Right ventricle myocardium inferior (tissue), 1 donor: ENCODE results near the gene THBS2. TPM values are rescaled to one million over a fixed set of nuclear protein-coding genes. Genes with fewer than 3 reads are reported as not detected.
"Not testable (repeated sequence)": the region's sequence is repeated elsewhere in the genome, so short reads cannot be mapped to it uniquely, and the experiment has no call there.

Experiments
- ATAC-seq: fragments of 200-7000 bp; cut with Tn5 transposase; one replicate; pipeline ENCODE4 v1.9.1; 2020; ENCODE audit warnings: mild to moderate bottlenecking, moderate library complexity
- DNase-seq: peaks from one replicate; pipeline ENCODE4 v3.0.0; 2021; ENCODE audit errors: missing footprints
- intact Hi-C: fragments of 100-400 bp; cut with DNase I; formaldehyde crosslinking; loops from one replicate; pipeline ENCODE4 v1.11.0; 2022
- total RNA-seq: library from RNA; stranded (reverse); fragmentation: NEBNext Ultra II Directional; extraction: Animal tissue kit (Norgen Biotek cat#: 25700); gene quantifications from one replicate; pipeline ENCODE4 v1.2.1, GENCODE V29; 2021
- donor health status: DM: no; HTN: yes; CAD: no; lungs with severe emphysema.

The THBS2 gene
- total RNA-seq, 1 donor from 2014 or later: 10.6 TPM

GRCh38 chr6:169277619-169278018, 24.0 kb upstream of the THBS2 start:
- ATAC-seq: no peak
- intact Hi-C loops: no loop called here
- no peak for DNase-seq

- no peak for ATAC-seq
- intact Hi-C loops: no loop called here
Observed at GRCh38 chr6:169274781-169275180, 21.1 kb upstream of the THBS2 start.

GRCh38 chr6:169273511-169273910, 19.9 kb upstream of the THBS2 start:
- intact Hi-C loops: no loop called here
- DNase-seq (no peak), ATAC-seq (no peak)

More at GRCh38 chr6:169274781-169275180, 21.1 kb upstream of the THBS2 start:
- DNase-seq: no peak

GRCh38 chr6:169271877-169272216, 18.2 kb upstream of the THBS2 start:
- ATAC-seq: no peak
- no peak for DNase-seq
- intact Hi-C loops: no loop called here

GRCh38 chr6:169271158-169271876, 17.7 kb upstream of the THBS2 start:
- intact Hi-C loops: no loop called here
- no peak for ATAC-seq
- no peak for DNase-seq

GRCh38 chr6:169270077-169270380, 16.4 kb upstream of the THBS2 start:
- intact Hi-C loops, DNase-seq, ATAC-seq: not testable (repeated sequence)

- DNase-seq (no peak), ATAC-seq (peak; percentile 88)
- intact Hi-C loops: no loop called here
Observed at GRCh38 chr6:169269180-169270076, 15.8 kb upstream of the THBS2 start.

GRCh38 chr6:169268276-169268675, 14.6 kb upstream of the THBS2 start:
- DNase-seq: no peak
- ATAC-seq: no peak
- intact Hi-C loops: no loop called here

GRCh38 chr6:169266746-169267591, 13.3 kb upstream of the THBS2 start:
- peak; percentile 4 for ATAC-seq
- DNase-seq: no peak
- intact Hi-C loops: no loop called here

- DNase-seq (no peak), ATAC-seq (no peak)
- intact Hi-C loops: no loop called here
Observed at GRCh38 chr6:169266261-169266660, 12.6 kb upstream of the THBS2 start.

- DNase-seq (no peak), ATAC-seq (no peak)
- intact Hi-C loops: no loop called here
Observed at GRCh38 chr6:169265486-169266131, 12.0 kb upstream of the THBS2 start.

- intact Hi-C loops: no loop called here
- ATAC-seq: no peak
- no peak for DNase-seq
Observed at GRCh38 chr6:169263836-169264608, 10.4 kb upstream of the THBS2 start.

- DNase-seq: no peak
- ATAC-seq: no peak
- intact Hi-C loops: no loop called here
Observed at GRCh38 chr6:169263374-169263773, 9.7 kb upstream of the THBS2 start.

- ATAC-seq, intact Hi-C loops: not testable (repeated sequence)
Observed at GRCh38 chr6:169262602-169263001, 9.0 kb upstream of the THBS2 start.

GRCh38 chr6:169256518-169256917, 2.9 kb upstream of the THBS2 start:
- intact Hi-C loops: no loop called here
- no peak for ATAC-seq

More at GRCh38 chr6:169262602-169263001, 9.0 kb upstream of the THBS2 start:
- not testable (repeated sequence) for DNase-seq

GRCh38 chr6:169256061-169256460, 2.4 kb upstream of the THBS2 start:
- DNase-seq (no peak), ATAC-seq (no peak)
- intact Hi-C loops: no loop called here

More at GRCh38 chr6:169256518-169256917, 2.9 kb upstream of the THBS2 start:
- DNase-seq: no peak

GRCh38 chr6:169255643-169256042, 2.0 kb upstream of the THBS2 start:
- DNase-seq: no peak
- intact Hi-C loops: no loop called here

More at GRCh38 chr6:169255643-169256042, 2.0 kb upstream of the THBS2 start:
- ATAC-seq: no peak
